K562 (cell line): ENCODE results near the gene ZNF202. TPM values are rescaled to one million over a fixed set of nuclear protein-coding genes. Genes with fewer than 3 reads are reported as not detected.

Experiments used
- ATAC-seq: fragments of 200-7000 bp; cut with Tn5 transposase; 3 replicates; pipeline ENCODE4 v1.9.1; 2020; ENCODE audit warnings: moderate library complexity
- BruUV-seq: library from RNA; stranded (reverse); fragments of 400-500 nt; replicated peaks from 2 replicates; lab custom pipeline; 2021; lab: Mats Ljungman, UMichigan
- CTCF ChIA-PET: fragments of 300-600 bp; formaldehyde crosslinking; extraction: SDS; loops from one replicate; lab custom pipeline; 2021; ENCODE audit warnings: low intra/inter-chr PET ratio; lab: Yijun Ruan, JAX
- POLR2A ChIA-PET: fragments of 300-600, 350-650 bp; sonication (Branson Sonifier 250); formaldehyde crosslinking; extraction: SDS; loops from one replicate; lab custom pipeline; 2021; ENCODE audit warnings: antibody characterized with exemption, inconsistent platforms; lab: Yijun Ruan, JAX
- DNase-seq, 4 experiments: peaks; one replicate each; pipeline versions ENCODE4 v3.0.0 to v3.0.0-alpha.2; 2011 to 2018; ENCODE audit warnings: low spot score in 3 of 4, mixed read lengths in 3 of 4; ENCODE audit errors: extremely low read depth in 1 of 4
- FAIRE-seq: peaks from 2 replicates; lab custom pipeline; 2011; peaks lifted over from hg19 to GRCh38; lab: Jason Lieb, UNC
- H2AFZ ChIP-seq: 2 replicates; pipeline ENCODE4 v1.6.0; 2011; ENCODE audit warnings: low read depth, low read length, control low read depth, inconsistent platforms
- H3K27ac ChIP-seq: fragments of 200-600 bp; 3 replicates; pipeline ENCODE4 v1.8.0; 2011; ENCODE audit warnings: low read depth, mild to moderate bottlenecking, control low read depth, inconsistent platforms, low read length, moderate library complexity, mixed read lengths; ENCODE audit errors: extremely low read depth
- H3K27me3 ChIP-seq, 2 experiments: fragments of 300-600 bp in 1 of 2; 2 replicates in 1 of 2; 3 replicates in 1 of 2; pipeline versions ENCODE4 v1.6.0 to v1.8.0; 2011; ENCODE audit warnings: inconsistent platforms in 2 of 2, low read length in 2 of 2, mild to moderate bottlenecking in 1 of 2, mixed read lengths in 1 of 2, moderate library complexity in 1 of 2; ENCODE audit not compliant: control insufficient read depth in 2 of 2, insufficient read depth in 2 of 2
- H3K36me3 ChIP-seq: fragments of 300-600 bp; 3 replicates; pipeline ENCODE4 v1.8.0; 2011; ENCODE audit warnings: mild to moderate bottlenecking, low read length, inconsistent platforms; ENCODE audit not compliant: control insufficient read depth, insufficient read depth
- H3K4me1 ChIP-seq, 2 experiments: fragments of 200-600 bp in 1 of 2; replicated peaks in 1 of 2; 2 replicates in 1 of 2; 3 replicates in 1 of 2; pipeline versions ENCODE4 v1.5.1 to v1.8.0; 2011; ENCODE audit warnings: inconsistent platforms in 2 of 2, low read length in 2 of 2, mild to moderate bottlenecking in 1 of 2, mixed read lengths in 1 of 2, moderate library complexity in 1 of 2; ENCODE audit not compliant: control insufficient read depth in 2 of 2, insufficient read depth in 2 of 2
- H3K4me2 ChIP-seq: 2 replicates; pipeline ENCODE4 v1.6.1; 2011; ENCODE audit warnings: low read length, control low read depth, inconsistent platforms, mixed read lengths; ENCODE audit not compliant: insufficient read depth
- H3K4me3 ChIP-seq: fragments of 200-600 bp; sonication (generic), shearing (Covaris generic); 2 replicates; pipeline ENCODE4 v1.5.1; 2016; ENCODE audit warnings: control low read depth, inconsistent platforms
- H3K79me2 ChIP-seq: fragments of 200-600 bp; 3 replicates; pipeline ENCODE4 v1.8.0; 2011; ENCODE audit warnings: low read length, inconsistent platforms; ENCODE audit not compliant: control insufficient read depth, insufficient read depth
- H3K9ac ChIP-seq, 2 experiments: 2 replicates each; pipeline versions ENCODE4 v1.6.0 to v1.6.1; 2011; ENCODE audit warnings: low read depth in 2 of 2, low read length in 2 of 2, control low read depth in 1 of 2, inconsistent platforms in 1 of 2, mild to moderate bottlenecking in 1 of 2, mixed read lengths in 1 of 2; ENCODE audit not compliant: insufficient read depth in 1 of 2
- H3K9me1 ChIP-seq: one replicate; pipeline ENCODE4 v1.6.0; 2011; ENCODE audit warnings: inconsistent platforms, mild to moderate bottlenecking, low read length, moderate library complexity; ENCODE audit not compliant: control insufficient read depth, insufficient read depth
- H3K9me3 ChIP-seq: replicated peaks from 2 replicates; pipeline ENCODE4 v1.5.1; 2011; ENCODE audit warnings: low read depth, low read length, inconsistent platforms; ENCODE audit not compliant: control insufficient read depth, insufficient read depth
- H4K20me1 ChIP-seq: replicated peaks from 2 replicates; pipeline ENCODE4 v1.6.1; 2011; ENCODE audit warnings: low read length, inconsistent platforms, mixed read lengths; ENCODE audit not compliant: control insufficient read depth, insufficient read depth
- ATF3 ChIP-seq, 2 experiments: fragments of 450-650 bp in 1 of 2; sonication (generic) in 1 of 2; formaldehyde crosslinking in 1 of 2; IDR thresholded peaks in 1 of 2; conservative IDR thresholded peaks in 1 of 2; 2 replicates each; pipeline versions ENCODE4 v1.6.1 to v1.8.1; 2016 to 2023; ENCODE audit warnings: mild to moderate bottlenecking in 2 of 2, moderate library complexity in 2 of 2, inconsistent platforms in 1 of 2, missing genetic modification reagents in 1 of 2
- CEBPB ChIP-seq: fragments of 450-650 bp; IDR thresholded peaks from 2 replicates; pipeline ENCODE4 v1.6.1; 2016; ENCODE audit warnings: missing genetic modification characterization, missing compliant biosample characterization
- CEBPG ChIP-seq, 3 experiments: fragments of 200-800 bp in 1 of 3; sonication (Bioruptor generic) in 1 of 3; sonication (generic) in 1 of 3; formaldehyde crosslinking in 1 of 3; IDR thresholded peaks in 2 of 3; conservative IDR thresholded peaks in 1 of 3; 2 replicates each; pipeline versions ENCODE4 v1.6.1 to v1.8.0; 2016 to 2022; ENCODE audit warnings: missing compliant biosample characterization in 2 of 3, missing genetic modification characterization in 2 of 3, mild to moderate bottlenecking in 1 of 3, missing genetic modification reagents in 1 of 3
- RBM17 ChIP-seq: fragments of 200-400 bp; formaldehyde crosslinking; IDR thresholded peaks from 2 replicates; pipeline ENCODE4 v1.6.1; 2017; ENCODE audit warnings: low read depth, mild to moderate bottlenecking, low read length, borderline replicate concordance
- WGBS: fragments of 100-300 bp; shearing (Covaris generic); methylation state at CpG from one replicate; pipeline ENCODE4 v1.1.6; 2016; ENCODE audit warnings: low coverage, mixed read lengths; ENCODE audit not compliant: insufficient coverage; ENCODE audit errors: missing lambda C conversion rate; 5-methylcytosine and 5-hydroxymethylcytosine counted together
- in situ Hi-C: fragments of 300-500 bp; cut with MboI; formaldehyde crosslinking; loops from 4 replicates; pipeline ENCODE4 v1.15.0; 2018; ENCODE audit warnings: inconsistent platforms, mixed read lengths
- intact Hi-C: fragments of 100-400 bp; cut with micrococcal nuclease; formaldehyde crosslinking; loops from 2 replicates; pipeline ENCODE4 v1.14.2; 2022
- polyA plus RNA-seq, 8 experiments: library from polyadenylated mRNA; depleted of rRNA in 4 of 8; stranded (reverse) in 5 of 8; unstranded in 3 of 8; fragments of >200 nt; fragmentation: Nextera tagmentation in 2 of 8; fragmentation: Illumina TruSeq in 1 of 8; extraction: Ambion mirVana in 2 of 8; extraction: Trizol in 1 of 8; gene quantifications; 2 replicates each; pipeline versions ENCODE4 v1.2.1 to v1.2.3, GENCODE V29; 2011 to 2014; ENCODE audit warnings: inconsistent platforms in 1 of 8, missing spikeins in 1 of 8
- total RNA-seq, 7 experiments: library from RNA; depleted of rRNA in 6 of 7; stranded (reverse); fragments of >200 nt in 6 of 7; fragmentation: Illumina TruSeq in 2 of 7; extraction: Trizol in 2 of 7; gene quantifications; 2 replicates each; pipeline versions ENCODE4 v1.2.1 to v1.2.3, GENCODE V29; 2011 to 2021; ENCODE audit warnings: low replicate concordance in 1 of 7
- TF ChIP-seq, protein P1 (sequence below), 2 experiments: IDR thresholded peaks in 1 of 2; conservative IDR thresholded peaks in 1 of 2; 2 replicates each; pipeline ENCODE4 v1.6.1; 2016; ENCODE audit warnings: low read depth in 2 of 2, mild to moderate bottlenecking in 1 of 2, missing compliant biosample characterization in 1 of 2, missing genetic modification characterization in 1 of 2, moderate library complexity in 1 of 2

ZNF202 gene
- total and polyA plus RNA-seq, 9 of the 15 experiments (the other 6 are each of a cell fraction or from before 2014, with no cell fraction given), result 2.3 to 18.7 (median 12.7) TPM

DNA sequence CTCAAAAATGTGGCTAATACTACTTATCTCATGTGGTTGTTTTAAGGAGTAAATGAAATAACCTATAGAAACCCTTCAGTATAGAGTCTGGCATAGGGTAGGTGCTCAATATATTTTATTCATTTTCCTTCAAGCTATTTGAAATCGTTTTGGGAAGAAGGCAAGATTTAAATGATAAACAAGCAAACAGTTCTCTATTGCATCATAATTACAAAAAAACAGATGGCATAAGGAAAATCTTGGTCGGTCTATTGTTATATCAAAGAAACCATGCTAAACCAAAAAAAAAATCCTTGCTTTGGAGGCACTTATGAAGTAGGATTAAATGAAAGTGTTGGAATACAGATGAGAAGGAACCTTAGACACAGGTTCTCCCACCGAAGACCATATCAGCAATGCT, 4.7 kb downstream of the ZNF202 start:
- intact Hi-C loops (no loop called here), in situ Hi-C loops (no loop called here)
- FAIRE-seq, result no peak
- CTCF ChIA-PET, result no interaction called here
- Histone ChIP-seq H3K4me3 (no peak overlapping the region), H3K4me2 (no peak overlapping the region), H3K9me3 (no peaks in the 10 kb centered on the region), H3K27ac (no peak overlapping the region), H3K9ac (no peak overlapping the region), H3K27me3 (no peaks in the 10 kb centered on the region), H2AFZ (no peak overlapping the region), H3K4me1 (peaks cover 8 to 11% of the 10 kb centered on the region in 2 experiments; a peak in 4 of 5 replicates), H3K79me2 (peaks cover 84% of the 10 kb centered on the region), H3K36me3 (peaks cover 81% of the 10 kb centered on the region), H4K20me1 (no peaks in the 10 kb centered on the region), H3K9me1 (no peaks in the 10 kb centered on the region)
- 79% methylated on average over 3 of the region's 3 CpGs for WGBS
- peak; percentile 58 for TF ChIP-seq ATF3 (IDR thresholded peaks at IDR 0.05)
- TF ChIP-seq ATF3 (CRISPR knock-in tag; conservative IDR thresholded peaks at IDR 0.05), result no peak
- TF ChIP-seq CEBPG (CRISPR knock-in tag; IDR thresholded peaks at IDR 0.05), result no peak
- TF ChIP-seq CEBPG (tag; conservative IDR thresholded peaks at IDR 0.05 in 1 of 2, IDR thresholded peaks at IDR 0.05 in 1 of 2), result peak; percentile 53 to 79
- TF ChIP-seq CEBPB (tag), result peak; percentile 53
- TF ChIP-seq RBM17, result no peak
- TF ChIP-seq, protein P1, sequence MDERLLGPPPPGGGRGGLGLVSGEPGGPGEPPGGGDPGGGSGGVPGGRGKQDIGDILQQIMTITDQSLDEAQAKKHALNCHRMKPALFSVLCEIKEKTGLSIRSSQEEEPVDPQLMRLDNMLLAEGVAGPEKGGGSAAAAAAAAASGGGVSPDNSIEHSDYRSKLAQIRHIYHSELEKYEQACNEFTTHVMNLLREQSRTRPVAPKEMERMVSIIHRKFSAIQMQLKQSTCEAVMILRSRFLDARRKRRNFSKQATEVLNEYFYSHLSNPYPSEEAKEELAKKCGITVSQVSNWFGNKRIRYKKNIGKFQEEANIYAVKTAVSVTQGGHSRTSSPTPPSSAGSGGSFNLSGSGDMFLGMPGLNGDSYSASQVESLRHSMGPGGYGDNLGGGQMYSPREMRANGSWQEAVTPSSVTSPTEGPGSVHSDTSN (CRISPR knock-in tag; IDR thresholded peaks at IDR 0.05; ENCODE audit: low read depth), result no peak
- TF ChIP-seq, protein P1 (tag; conservative IDR thresholded peaks at IDR 0.05; ENCODE audit: low read depth), result no peak
- POLR2A ChIA-PET, result no interaction called here
- DNase-seq, result no peak
- no peak for ATAC-seq
- no TSS peak for BruUV-seq
